HG03378 (cell line): ENCODE results near the gene HOXA1.

ENCODE experiments used
- ATAC-seq: cut with Tn5 transposase; IDR thresholded peaks from one replicate; pipeline ENCODE4 v1.9.1; 2021; ENCODE audit warnings: mild to moderate bottlenecking, moderate library complexity; ENCODE audit not compliant: unreplicated experiment

HOXA1 gene

DNA sequence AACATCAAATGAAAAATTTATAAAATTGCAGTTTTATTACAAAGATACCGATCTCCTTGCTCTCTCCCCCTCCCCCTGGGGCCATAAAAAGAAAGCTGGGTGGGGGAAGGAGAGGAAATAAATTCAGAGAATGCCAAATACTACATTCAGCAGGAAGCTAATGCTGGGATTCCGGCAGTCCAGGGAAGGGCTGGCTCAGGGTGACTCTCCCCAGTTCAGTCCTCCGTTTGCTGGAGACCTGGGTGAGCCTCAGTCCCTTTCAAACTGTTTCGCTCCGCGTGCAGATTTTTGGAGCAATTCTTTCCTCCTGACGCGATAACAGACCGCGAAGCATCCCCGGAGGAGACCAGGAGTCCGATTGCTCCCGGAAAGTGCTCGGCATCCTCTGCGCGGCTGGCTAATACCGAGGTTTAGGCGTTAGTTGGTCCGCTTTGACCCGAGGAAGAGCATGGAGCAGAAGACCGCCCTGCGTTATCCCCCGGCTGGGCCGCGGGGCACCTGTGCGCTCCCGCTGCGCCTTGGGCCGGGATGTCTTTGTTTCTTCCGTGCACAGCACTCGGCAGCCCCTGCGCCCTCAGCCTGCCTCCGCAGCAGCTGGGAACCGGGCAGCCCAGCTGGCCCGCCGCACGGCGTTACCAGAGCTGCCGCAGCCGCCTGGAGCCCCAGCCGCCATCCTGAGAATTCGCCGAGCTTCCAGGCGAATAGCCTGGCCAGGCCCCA is 10.5 kb upstream of the HOXA1 start:
- no peak for ATAC-seq

DNA sequence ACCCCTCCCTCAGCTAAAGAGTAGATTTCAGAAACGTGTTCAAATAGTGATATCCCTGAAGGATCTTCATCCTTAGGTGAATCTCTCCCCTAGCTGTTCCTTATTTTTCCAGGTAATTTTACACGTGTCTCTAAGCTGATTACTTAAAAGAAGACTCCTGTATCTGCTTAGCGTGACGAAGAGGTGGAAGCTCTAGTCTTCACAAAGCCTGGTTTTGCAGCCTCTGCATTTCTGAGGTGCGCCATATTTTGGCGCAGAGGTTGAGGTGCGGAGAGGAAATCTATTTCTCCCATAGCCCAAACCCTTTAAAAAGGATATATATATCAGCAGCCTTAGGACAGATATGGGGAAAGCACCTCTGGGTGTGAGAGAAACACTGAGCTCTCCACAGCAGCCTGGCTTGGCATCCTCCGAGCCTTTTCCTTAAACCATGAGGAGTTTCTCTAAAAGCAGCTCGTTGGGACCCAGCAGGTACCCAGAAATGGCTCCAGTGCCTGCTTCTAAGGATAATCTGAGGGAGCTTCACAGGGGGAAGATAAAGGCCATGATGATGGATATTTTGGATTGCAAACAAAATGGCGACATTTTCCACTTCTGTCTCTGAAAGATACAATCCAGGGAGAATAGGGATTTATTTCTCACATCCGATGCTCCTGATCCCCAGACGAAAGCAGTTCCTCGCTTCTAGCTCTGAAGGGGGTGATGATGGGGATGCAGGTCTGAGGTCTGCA is 9.7 kb upstream of the HOXA1 start:
- ATAC-seq: no peak

DNA sequence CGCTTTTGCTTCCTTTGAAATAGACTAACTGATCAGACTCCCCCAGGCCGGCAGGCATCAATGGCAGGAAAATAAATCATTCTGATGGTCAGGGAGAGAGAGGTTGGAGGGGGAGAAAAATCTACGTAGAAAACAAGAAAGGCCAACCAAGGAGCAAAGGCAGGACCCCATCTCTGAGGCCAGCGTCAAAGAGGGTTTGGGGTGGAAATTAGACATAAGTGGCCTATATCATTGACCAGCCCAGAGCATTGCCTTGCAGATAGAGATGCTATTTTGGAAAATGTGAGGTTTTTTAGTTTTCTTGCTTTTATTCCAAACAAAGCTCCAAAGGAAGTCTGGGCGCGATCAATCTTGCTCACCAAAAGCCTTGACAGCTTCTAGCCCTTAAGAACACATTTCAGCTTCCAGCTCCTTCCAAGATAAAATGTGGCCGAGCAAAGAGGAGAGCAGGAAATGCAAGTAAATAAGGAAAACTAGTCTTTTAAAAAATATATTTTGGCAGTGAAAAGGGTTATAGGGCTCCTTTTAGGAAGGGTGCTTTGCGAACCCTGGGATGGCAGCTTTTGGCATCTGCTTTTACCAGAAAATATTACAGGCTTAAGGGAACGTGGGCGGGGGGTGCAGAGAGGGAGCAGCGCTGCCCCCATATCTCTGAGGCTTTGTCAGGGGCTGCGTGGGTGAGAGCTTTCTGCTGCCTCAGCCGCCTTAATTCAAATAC is 8.7 kb upstream of the HOXA1 start:
- no peak for ATAC-seq

DNA sequence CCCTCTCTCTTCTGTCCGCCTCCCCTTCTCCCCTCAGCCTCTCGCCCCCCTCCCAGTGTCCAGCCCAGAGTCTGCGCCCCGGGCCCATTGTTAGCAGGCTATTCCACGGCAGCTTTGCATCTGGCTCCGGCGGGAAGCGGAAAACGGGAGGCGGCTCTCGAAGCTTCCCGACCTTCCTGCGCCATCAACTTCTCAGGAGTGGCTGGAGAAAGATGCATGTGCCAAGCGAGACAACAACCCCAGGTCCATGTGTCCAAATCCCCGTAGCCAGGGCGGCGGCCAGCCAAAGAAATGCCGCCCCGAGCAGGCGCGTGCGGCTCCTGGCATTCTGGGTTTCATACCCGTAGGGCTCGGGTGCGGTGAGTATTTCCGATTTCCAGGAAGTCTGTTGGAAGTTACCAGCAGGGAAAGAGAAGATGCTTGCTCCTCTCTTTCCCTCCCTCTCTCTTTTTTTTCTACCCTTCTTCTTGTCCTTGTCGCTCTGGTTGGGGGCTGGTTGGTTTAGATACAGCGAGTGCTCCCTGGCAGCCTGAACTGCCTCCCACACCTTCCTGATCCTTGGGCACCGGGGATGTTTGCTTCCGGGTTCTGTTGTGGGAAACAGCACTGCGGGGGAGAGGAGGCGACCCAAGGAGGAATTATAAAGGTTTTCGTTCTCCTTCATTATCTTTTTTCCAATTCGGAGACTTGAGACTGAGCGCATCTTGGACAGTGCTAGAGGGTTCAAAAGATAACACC is 7.9 kb upstream of the HOXA1 start:
- no peak for ATAC-seq

DNA sequence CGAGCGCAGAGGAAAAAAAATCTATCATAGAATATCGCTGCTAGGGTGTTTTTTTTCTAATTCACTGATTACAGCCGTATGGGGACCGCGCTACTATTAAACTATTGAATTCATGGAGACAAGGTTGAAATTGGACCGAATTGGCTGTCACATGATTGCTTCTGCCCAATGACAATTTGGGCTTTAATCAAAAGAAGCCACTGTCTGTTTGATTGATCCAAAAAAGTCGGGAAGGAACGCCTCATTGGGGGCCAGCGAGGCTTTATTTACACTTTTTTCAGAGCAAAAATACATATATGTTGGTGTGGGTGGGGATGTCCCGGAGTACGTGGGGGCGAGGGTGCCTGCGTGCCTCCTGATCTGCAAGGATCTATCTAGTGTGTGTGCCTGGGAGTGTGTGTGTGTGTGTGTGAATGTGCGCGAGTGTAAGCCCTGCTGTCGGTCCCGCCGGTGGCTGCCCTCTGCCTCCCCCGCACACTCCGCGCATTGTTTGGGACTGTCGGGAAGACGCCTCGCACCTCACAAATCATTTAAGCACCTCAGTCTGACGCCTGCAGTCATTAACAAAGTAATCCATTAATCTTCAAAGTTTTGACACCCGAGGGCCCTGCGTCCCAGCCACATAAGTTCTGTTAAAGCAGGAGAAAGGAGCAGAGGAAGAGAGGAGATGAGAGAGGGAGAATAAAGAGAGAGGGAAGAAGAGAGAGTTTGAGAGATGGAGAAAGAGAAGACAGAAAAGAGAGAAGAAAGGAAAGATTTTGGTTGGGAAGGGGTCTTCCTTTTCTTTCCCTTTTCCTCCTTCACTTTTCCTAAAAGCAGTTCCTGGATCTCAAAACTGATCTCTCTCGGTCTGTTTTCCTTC is 7.0 kb upstream of the HOXA1 start, which contains the start of gene HOXA2:
Gene HOXA2, minus strand, starts transcription at position 103 of the 862 bp plus-strand sequence. CDS start 183 bp downstream, outside the sequence.
- ATAC-seq: no peak

DNA sequence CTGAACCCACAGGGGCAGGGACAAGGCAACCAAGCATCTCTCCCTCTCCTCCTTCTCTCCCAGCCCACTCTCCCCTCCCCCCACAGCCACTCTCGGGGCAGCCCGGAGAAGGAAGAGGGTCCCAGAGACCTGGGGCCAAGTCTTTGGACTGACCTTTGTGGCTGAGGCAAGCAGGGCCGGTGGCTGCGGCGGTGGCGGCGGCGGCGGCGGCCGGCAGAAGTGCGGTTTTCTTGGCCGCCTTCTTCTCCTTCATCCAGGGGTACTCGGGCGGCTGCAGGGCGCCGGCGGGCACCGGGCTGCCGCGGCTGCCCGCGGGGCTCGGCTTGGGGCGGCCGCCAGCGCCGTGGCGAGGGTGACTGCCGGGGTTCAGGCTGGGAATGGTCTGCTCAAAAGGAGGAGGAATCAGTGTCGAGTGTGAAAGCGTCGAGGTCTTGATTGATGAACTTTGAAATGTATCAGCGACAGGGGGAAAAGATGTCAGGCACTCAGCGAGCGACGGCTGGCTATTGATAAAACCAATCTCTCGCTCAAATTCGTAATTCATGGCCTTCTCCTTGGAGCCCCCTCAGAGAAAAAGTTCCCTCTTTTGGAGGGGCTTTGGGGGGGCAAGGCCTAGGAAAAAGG is 6.3 kb upstream of the HOXA1 start:
- no peak for ATAC-seq

DNA sequence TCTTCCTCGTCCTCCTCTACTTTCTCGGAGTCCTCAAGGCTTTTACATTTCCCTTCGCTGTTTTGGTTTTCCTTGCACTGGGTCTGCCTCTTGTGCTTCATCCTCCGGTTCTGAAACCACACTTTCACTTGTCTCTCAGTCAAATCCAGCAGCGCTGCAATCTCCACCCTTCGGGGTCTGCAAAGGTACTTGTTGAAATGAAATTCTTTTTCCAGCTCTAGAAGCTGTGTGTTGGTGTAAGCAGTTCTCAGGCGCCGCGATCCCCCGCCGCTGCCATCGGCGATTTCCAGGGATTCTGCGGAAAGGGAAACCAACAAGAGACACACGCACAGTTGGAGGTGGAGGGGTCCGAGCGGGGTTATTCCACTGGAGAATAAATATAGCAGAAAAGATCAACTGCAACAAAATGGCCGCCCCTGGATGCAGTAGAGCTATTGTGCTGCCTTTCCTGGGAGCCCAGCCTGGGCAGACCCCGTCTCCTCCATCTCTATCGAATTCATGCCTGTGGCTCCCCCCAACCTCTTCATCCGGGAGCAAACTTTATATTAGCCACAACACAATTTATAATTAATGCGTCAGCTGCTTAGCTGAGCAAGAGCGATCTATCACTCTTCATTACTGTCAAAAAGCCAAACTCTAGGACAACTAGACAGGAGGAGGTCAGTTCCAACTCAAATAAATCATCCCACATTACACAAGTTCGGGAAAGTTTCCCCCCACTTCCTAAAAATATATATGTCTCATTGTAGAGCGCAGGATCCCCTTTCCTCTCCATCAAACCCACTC is 5.6 kb upstream of the HOXA1 start:
- ATAC-seq: no peak

DNA sequence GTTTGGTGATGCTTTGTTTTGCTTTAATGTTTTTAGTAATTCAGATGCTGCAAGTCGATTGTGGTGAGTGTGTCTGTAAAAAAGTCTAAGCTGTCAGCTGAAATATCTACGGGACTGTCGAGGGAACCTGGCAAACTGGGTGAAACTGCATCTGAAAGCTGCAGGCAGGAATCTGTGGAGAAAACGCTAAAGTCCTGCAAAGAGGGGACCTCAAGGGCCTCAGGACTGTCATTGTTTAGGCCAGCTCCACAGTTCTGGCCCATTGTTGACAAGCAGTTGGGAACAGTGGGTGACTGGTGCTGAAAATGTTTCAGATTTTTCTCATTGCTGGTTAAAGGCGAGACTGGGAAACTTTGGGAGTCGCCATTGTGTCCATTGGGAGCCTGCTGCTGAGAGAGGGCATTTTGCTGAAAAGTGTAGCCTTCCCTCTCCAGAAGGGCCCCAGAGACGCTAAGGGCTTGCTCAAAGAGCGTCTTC is 4.9 kb upstream of the HOXA1 start:
- ATAC-seq: no peak

DNA sequence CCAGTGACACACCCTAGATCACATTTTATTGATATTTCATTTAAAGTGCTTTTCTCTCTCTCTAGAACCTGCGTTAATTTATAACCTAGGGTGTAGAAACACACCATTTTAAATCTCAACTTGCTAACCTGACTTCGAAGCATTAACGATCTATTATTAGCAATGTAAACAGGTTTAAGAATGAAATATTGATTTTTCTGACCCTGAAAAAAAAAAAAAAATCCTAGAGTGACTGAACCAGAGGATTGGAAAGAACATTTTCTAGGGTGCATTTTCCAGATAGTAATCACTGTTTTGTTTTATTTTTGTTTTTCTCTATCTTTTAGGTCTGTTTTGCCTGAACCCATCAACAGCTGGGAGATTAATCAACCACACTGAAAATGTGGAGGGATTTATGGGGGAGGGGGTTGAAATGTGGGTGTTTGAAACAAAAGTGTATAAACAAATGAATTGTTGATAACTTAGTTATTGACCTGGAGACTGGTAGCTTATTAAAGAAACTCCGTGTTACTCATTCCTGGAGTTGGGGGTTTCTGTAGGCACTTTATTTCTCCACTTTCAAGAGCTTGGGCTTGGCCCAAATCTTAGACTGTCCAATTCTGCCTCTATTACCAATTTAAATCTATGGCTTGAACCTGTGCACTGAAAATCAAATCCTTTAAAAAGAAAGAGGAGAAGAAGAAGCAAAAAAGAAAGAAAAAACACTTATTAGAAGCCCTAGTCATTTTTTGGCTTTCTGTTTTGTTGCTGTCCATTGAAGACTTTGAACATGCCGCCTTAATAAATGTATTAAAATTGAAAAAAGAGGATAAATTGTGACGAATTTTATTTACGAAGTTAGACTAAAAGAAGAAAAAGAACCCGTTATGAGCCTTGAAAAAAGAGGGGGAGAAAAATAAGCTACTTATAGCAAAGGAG is 3.9 kb upstream of the HOXA1 start:
- ATAC-seq: no peak

DNA sequence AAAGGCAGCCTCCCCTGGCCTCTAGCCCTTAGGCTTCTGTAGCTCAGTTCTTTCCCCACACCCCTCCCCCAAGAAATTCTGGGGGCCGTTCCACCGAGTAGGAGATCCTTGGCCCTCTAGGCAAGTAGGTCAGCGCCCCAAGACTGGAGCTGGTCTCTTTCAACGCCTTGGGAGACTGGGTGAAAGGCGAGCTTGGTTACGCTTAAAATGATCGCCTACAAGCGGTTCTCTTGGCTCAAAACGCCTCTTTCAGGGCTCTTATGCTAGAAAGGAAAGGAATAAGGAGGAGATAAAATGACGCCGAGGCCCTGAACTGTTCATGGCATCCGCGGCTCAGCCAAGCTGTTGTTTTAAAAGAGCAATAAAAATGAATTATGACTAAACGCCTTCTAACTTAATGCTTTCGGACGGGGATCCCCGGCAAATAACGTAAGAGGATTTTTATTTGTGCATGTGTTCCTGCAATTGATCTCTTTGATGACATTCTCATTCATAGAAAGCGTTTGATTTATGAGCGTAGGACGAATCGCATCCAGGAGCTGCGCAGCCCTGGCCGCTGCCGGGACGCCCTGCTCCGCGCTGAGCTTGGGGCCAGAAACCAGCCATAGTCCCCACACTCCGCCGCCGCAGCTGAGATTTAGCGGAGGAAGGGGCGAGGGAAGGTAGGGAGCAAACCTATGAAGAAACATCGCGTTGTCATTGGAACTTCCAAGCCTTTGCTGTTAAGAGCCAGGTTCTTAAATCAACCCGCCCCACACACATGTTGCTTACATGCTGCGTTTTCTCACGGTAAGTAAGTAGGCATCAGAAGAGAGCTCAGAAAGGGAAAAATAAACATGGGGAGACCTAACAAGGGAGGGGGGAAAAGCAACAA is 3.0 kb upstream of the HOXA1 start:
- no peak for ATAC-seq

DNA sequence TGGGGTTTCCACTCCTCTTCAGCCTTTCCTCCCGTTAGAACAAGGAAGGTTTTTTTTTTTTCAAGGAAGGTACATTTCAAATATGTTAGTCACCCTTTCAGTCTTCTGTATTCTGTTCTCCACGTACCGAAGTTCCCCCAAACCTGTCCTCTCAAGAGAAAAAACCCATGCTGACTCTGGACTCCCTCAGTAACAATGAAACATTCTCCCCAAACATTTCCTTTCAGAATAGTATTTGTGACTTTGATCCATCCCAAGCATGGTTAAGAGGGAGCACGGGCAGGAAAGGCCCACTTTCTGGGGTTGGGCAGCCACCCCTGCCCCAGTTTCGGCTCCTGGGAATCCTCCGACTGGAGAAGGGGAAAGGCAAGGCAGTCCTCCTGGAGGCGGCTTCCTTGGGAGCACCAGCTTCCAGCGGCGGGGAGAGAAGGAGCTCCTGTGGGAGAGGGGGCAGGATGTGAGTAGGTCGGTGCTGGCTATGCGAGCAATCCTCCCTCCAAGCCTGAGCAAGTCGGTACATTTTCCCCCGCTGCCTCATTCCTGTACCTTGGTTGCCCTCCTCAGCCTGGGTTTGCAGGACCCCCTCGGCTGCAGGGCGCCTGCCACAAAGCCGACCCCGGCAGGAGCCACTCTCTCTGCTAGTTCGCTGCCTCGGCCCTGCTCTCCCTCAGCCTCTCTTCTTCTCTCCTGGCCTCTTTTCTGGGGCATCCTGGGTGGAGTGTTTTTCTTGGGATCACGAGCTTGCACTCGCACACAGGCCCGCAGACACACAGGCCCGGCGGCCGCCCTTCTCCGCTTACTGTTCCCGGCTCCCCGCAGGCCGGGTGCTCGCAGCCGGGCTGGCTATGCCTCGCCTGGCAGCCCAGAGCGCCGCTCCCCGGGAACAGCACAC is 2.1 kb upstream of the HOXA1 start:
- no peak for ATAC-seq

DNA sequence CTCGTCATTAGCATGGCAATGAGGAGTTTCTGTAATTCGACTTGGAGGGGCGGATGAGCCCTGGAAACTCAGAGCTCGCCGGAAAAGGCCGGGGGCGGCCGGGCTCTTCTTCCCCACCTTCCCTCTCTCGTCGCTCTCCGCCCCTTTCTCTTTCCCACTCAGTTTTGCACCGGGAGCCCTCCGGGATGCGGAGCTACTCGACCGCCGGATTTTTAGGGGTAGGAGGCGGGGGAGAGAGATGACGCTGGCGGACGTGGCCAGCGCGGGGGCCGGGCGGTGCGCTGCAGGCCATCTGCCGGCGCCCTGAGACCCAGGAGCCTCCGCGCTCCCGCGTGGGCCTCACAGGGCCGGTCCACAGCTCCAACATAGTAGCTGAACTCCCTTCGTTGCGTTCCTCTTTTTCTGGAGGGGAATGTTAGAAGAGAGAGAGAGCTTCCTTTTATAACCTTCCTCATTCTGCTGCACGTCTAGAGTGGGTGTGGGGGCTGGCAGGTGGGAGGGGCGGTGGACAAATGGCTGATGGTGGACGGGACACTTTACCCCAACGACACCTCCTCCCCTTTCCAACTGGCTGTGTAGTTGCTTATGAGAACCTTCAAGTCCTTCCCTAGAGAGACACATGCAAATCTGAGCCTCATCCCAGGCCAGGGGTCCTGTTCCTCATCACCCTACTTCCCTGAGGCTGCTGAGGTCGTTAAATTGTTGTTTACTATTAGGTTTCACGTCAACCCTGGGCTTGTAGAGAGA is 1.1 kb upstream of the HOXA1 start:
- no peak for ATAC-seq

DNA sequence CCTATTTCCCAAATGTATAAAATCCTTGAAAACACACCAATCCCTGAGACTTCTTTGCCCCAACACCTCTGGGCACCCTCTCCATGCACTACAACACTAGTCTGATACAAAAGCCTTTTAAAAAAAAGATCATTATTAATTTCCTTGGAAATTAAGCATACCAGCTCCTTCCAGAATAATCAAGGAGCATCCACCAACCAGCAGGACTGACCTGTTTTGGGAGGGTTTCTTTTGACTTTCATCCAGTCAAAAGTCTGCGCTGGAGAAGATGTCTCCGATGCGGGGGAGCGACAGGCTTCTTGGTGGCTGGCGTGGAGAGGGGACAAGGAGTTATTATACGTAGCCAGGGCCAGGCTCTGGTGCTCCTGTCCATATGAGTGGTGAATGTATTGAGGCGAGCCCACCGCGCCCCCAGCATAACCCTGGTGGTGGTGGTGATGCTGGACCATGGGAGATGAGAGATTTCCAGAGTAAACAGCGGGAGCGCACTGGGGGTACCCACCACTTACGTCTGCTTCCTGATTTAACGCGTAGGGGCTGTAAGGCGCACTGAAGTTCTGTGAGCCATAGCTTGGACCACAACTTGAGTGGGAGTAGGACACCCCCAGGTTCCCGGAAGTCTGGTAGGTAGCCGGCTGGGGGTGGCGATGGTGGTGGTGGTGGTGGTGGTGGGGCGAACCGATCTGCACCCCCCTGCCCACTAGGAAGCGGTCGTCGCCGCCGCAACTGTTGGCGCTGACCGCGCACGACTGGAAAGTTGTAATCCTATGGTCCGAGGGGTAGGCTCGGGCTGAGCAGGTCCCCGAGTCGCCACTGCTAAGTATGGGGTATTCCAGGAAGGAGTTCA is 527 bp downstream of the HOXA1 start:
- no peak for ATAC-seq
